Measurements from ENCODE around the gene ETNK2. TPM values are rescaled to one million over a fixed set of nuclear protein-coding genes. Genes with fewer than 3 reads are reported as not detected.

The ETNK2 gene
- total and polyA plus RNA-seq, 2 of the 8 experiments (the other 6 are each of a cell fraction or from before 2014, with no cell fraction given), result 20.1 to 26.7 TPM

DNA sequence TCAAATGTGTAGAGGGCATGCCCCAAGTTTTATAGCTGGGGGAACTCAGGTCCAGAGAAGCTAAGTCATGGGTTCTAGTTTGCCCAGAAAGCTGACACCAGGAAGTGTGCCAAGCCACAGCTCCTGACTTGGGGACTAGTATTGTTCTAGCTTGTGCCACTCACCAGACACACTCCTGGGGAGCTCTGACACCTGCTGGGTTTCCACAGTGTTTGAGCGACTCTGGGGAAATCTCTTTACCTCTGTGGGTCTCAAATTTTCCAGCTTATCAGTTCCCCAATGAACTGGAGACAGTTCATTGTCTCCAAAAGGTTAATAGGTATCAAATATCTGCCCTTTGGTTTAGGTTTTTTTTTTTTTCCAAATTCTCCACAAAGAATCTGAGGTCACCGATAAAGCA lies 40.2 kb upstream of the ETNK2 start (continued):
- TF ChIP-seq JUND (IDR thresholded peaks at IDR 0.05; ENCODE audit: low read length) (no peak), CHD1 (IDR thresholded peaks at IDR 0.05; ENCODE audit: low read depth, low read length) (no peak), SP4 (IDR thresholded peaks at IDR 0.05; ENCODE audit: low read length) (no peak), CBX5 (IDR thresholded peaks at IDR 0.05; ENCODE audit: low read depth, low read length) (no peak), PHF8 (conservative IDR thresholded peaks at IDR 0.05; ENCODE audit: low read depth, low read length) (no peak), RAD21 (IDR thresholded peaks at IDR 0.05 in 1 of 2, conservative IDR thresholded peaks at IDR 0.05 in 1 of 2; ENCODE audit: low read depth in 2 of 2, low read length in 2 of 2) (no peak)
